ELR (cell line): ENCODE results near the gene MAD1L1.

Experiments used
- DNase-seq: peaks from one replicate; pipeline ENCODE4 v3.0.0-alpha.2; 2015; ENCODE audit warnings: low read depth

The MAD1L1 gene

GRCh38 chr7:2084781-2085505 is 147.8 kb downstream of the MAD1L1 start:
- DNase-seq = no peak

- no peak for DNase-seq
Observed at GRCh38 chr7:2084331-2084730, 148.4 kb downstream of the MAD1L1 start.

- no peak for DNase-seq
Observed at GRCh38 chr7:2083362-2083761, 149.4 kb downstream of the MAD1L1 start.

- peak; percentile 95 for DNase-seq
Observed at GRCh38 chr7:2082139-2082998, 150.4 kb downstream of the MAD1L1 start.

- DNase-seq = no peak
Observed at GRCh38 chr7:2081526-2082135, 151.1 kb downstream of the MAD1L1 start.

GRCh38 chr7:2080477-2080876 is 152.3 kb downstream of the MAD1L1 start:
- DNase-seq = no peak

- no peak for DNase-seq
Observed at GRCh38 chr7:2080060-2080387, 152.7 kb downstream of the MAD1L1 start.

- no peak for DNase-seq
Observed at GRCh38 chr7:2079332-2080059, 153.2 kb downstream of the MAD1L1 start.

GRCh38 chr7:2078899-2079298 is 153.8 kb downstream of the MAD1L1 start:
- DNase-seq = no peak

GRCh38 chr7:2076649-2077064 is 156.1 kb downstream of the MAD1L1 start:
- DNase-seq = no peak

- no peak for DNase-seq
Observed at GRCh38 chr7:2075811-2076210, 156.9 kb downstream of the MAD1L1 start.

GRCh38 chr7:2074691-2075090 is 158.1 kb downstream of the MAD1L1 start:
- DNase-seq = no peak

GRCh38 chr7:2072798-2073197 is 159.9 kb downstream of the MAD1L1 start:
- no peak for DNase-seq

GRCh38 chr7:2072042-2072441 is 160.7 kb downstream of the MAD1L1 start:
- DNase-seq = no peak

GRCh38 chr7:2071133-2071832 is 161.5 kb downstream of the MAD1L1 start:
- DNase-seq = no peak

- no peak for DNase-seq
Observed at GRCh38 chr7:2070151-2070763, 162.5 kb downstream of the MAD1L1 start.

GRCh38 chr7:2069472-2069860 is 163.3 kb downstream of the MAD1L1 start:
- no peak for DNase-seq

GRCh38 chr7:2068693-2069471 is 163.9 kb downstream of the MAD1L1 start:
- DNase-seq = peak; percentile 8

GRCh38 chr7:2066251-2066919 is 166.4 kb downstream of the MAD1L1 start:
- no peak for DNase-seq

- DNase-seq = no peak
Observed at GRCh38 chr7:2065528-2065927, 167.2 kb downstream of the MAD1L1 start.
